KMS-11 (cell line): ENCODE data around the gene TMPRSS9.

ENCODE experiments used
- H2AFZ ChIP-seq: fragments of 200-600 bp; sonication (generic); 2 replicates; pipeline ENCODE4 v1.6.1; 2016; ENCODE audit warnings: antibody characterized with exemption, mixed run types, low read depth
- H3K27ac ChIP-seq: fragments of 200-600 bp; sonication (generic); 2 replicates; pipeline ENCODE4 v1.6.1; 2016; ENCODE audit warnings: mild to moderate bottlenecking, mixed run types
- H3K27me3 ChIP-seq: fragments of 200-600 bp; sonication (generic); 2 replicates; pipeline ENCODE4 v1.6.1; 2017; ENCODE audit warnings: mild to moderate bottlenecking, low read depth, mixed run types, moderate library complexity; ENCODE audit not compliant: insufficient read depth
- H3K36me3 ChIP-seq: fragments of 200-600 bp; sonication (generic); 2 replicates; pipeline ENCODE4 v1.6.1; 2017; ENCODE audit warnings: mild to moderate bottlenecking, mixed run types; ENCODE audit not compliant: insufficient read depth
- H3K4me1 ChIP-seq: fragments of 200-600 bp; sonication (generic); 2 replicates; pipeline ENCODE4 v1.6.1; 2016; ENCODE audit warnings: mild to moderate bottlenecking, low read depth, mixed run types; ENCODE audit not compliant: poor library complexity, severe bottlenecking
- H3K4me2 ChIP-seq: fragments of 200-600 bp; sonication (generic); 2 replicates; pipeline ENCODE4 v1.7.0; 2016; ENCODE audit warnings: mild to moderate bottlenecking, mixed run types
- H3K4me3 ChIP-seq: fragments of 200-600 bp; sonication (generic); IDR thresholded peaks from 2 replicates; pipeline ENCODE4 v1.6.1; 2017; ENCODE audit warnings: low read depth, low read length, mixed read lengths; ENCODE audit not compliant: insufficient read depth
- H3K79me2 ChIP-seq: fragments of 200-600 bp; sonication (generic); 2 replicates; pipeline ENCODE4 v1.6.1; 2016; ENCODE audit warnings: low read depth, mixed run types; ENCODE audit not compliant: insufficient read depth
- H3K9ac ChIP-seq: fragments of 200-600 bp; sonication (generic); 2 replicates; pipeline ENCODE4 v1.6.1; 2016; ENCODE audit warnings: mild to moderate bottlenecking, mixed run types
- H4K20me1 ChIP-seq: fragments of 200-600 bp; sonication (generic); 2 replicates; pipeline ENCODE4 v1.6.1; 2016; ENCODE audit warnings: mild to moderate bottlenecking, mixed run types; ENCODE audit not compliant: insufficient read depth
- TF ChIP-seq, protein P1 (sequence below): fragments of 200-600 bp; sonication (generic); conservative IDR thresholded peaks from 2 replicates; pipeline ENCODE4 v1.6.1; 2017; ENCODE audit warnings: low read depth, mild to moderate bottlenecking, antibody characterized with exemption, low read length, moderate library complexity, mixed read lengths

Gene TMPRSS9

DNA sequence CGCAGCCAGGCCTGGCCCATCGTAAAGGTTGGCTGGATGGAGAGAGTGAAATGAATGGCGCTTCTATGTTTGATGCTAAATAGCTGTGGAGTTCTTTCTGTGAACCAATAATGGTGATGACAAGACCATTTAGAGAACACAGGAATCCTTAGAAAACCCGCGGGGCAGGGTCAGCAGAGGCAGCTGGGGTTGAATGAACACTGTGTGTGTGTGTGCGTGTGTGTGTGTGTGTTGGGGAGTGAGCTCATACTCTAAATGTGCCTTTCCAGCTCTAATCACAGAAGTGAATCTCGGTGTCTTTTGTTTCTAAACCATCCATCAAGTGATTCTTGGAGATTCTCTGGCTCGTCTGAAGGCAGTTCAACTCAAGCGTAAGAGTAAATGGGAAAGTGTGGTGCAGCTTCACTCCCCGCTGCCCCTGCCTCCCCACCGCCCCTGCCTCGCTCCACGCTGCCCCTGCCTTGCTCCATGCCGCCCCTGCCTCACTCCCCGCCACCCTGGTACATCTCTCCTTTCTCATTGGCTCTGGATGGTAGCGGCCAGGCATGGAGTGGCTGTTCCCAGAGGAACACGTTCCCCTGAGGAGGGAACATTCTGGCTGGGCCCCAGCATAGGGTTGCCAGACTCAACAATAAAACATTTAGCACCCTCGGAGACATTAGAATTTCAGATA lies 21.2 kb downstream of the TMPRSS9 start:
- TF ChIP-seq, protein P1, sequence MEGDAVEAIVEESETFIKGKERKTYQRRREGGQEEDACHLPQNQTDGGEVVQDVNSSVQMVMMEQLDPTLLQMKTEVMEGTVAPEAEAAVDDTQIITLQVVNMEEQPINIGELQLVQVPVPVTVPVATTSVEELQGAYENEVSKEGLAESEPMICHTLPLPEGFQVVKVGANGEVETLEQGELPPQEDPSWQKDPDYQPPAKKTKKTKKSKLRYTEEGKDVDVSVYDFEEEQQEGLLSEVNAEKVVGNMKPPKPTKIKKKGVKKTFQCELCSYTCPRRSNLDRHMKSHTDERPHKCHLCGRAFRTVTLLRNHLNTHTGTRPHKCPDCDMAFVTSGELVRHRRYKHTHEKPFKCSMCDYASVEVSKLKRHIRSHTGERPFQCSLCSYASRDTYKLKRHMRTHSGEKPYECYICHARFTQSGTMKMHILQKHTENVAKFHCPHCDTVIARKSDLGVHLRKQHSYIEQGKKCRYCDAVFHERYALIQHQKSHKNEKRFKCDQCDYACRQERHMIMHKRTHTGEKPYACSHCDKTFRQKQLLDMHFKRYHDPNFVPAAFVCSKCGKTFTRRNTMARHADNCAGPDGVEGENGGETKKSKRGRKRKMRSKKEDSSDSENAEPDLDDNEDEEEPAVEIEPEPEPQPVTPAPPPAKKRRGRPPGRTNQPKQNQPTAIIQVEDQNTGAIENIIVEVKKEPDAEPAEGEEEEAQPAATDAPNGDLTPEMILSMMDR = no peak
- Histone ChIP-seq H3K4me2 (no peak overlapping the region), H3K4me1 (no peaks in the 10 kb centered on the region), H3K79me2 (no peaks in the 10 kb centered on the region), H3K27me3 (no peaks in the 10 kb centered on the region; the same call in 1 of the 2 replicates), H3K4me3 (no peak overlapping the region), H2AFZ (no peak overlapping the region), H3K36me3 (no peaks in the 10 kb centered on the region), H3K27ac (no peak overlapping the region), H4K20me1 (no peaks in the 10 kb centered on the region), H3K9ac (no peak overlapping the region)

GRCh38 chr19:2382530-2383222 lies 22.6 kb downstream of the TMPRSS9 start:
- H4K20me1 ChIP-seq = no peaks in the 10 kb centered on the region
- H3K79me2 ChIP-seq = no peaks in the 10 kb centered on the region
- H3K27me3 ChIP-seq = no peaks in the 10 kb centered on the region; the same call in 1 of the 2 replicates
- no peak overlapping the region for H3K9ac ChIP-seq
- no peak overlapping the region for H3K27ac ChIP-seq
- no peak overlapping the region for H2AFZ ChIP-seq
- H3K4me2 ChIP-seq = no peak overlapping the region
- H3K4me1 ChIP-seq = no peaks in the 10 kb centered on the region
- TF ChIP-seq, protein P1 = no peak
- H3K4me3 ChIP-seq = no peak overlapping the region
- H3K36me3 ChIP-seq = no peaks in the 10 kb centered on the region

GRCh38 chr19:2385053-2385721 lies 25.1 kb downstream of the TMPRSS9 start:
- Histone ChIP-seq H3K9ac (no peak overlapping the region), H3K79me2 (no peaks in the 10 kb centered on the region), H3K4me2 (no peak overlapping the region), H3K4me3 (no peak overlapping the region), H2AFZ (no peak overlapping the region), H3K27ac (no peak overlapping the region), H3K4me1 (no peaks in the 10 kb centered on the region), H3K27me3 (no peaks in the 10 kb centered on the region; the same call in 1 of the 2 replicates), H4K20me1 (no peaks in the 10 kb centered on the region), H3K36me3 (no peaks in the 10 kb centered on the region)
- TF ChIP-seq, protein P1 = no peak

GRCh38 chr19:2387367-2388288 lies 27.6 kb downstream of the TMPRSS9 start:
- H3K36me3 ChIP-seq = no peaks in the 10 kb centered on the region
- no peak overlapping the region for H3K9ac ChIP-seq
- TF ChIP-seq, protein P1 = no peak

More at GRCh38 chr19:2387367-2388288, 27.6 kb downstream of the TMPRSS9 start:
- Histone ChIP-seq H3K4me2 (no peak overlapping the region), H3K4me1 (peaks cover 18% of the 10 kb centered on the region), H3K27ac (no peak overlapping the region), H2AFZ (no peak overlapping the region), H3K27me3 (no peaks in the 10 kb centered on the region; the same call in 1 of the 2 replicates), H3K79me2 (no peaks in the 10 kb centered on the region), H4K20me1 (no peaks in the 10 kb centered on the region), H3K4me3 (no peak overlapping the region)
